GM23248 (cell line): ENCODE results near the gene ZNF74.

Experiments
- EZH2 ChIP-seq: fragments of 200-600 bp; sonication (generic); IDR thresholded peaks from 2 replicates; pipeline ENCODE4 v1.6.1; 2018; ENCODE audit warnings: antibody characterized with exemption, mild to moderate bottlenecking; ENCODE audit not compliant: insufficient read depth, poor library complexity, severe bottlenecking
- EZH2phosphoT487 ChIP-seq: fragments of 200-600 bp; sonication (generic); IDR thresholded peaks from 2 replicates; pipeline ENCODE4 v1.6.1; 2018; ENCODE audit warnings: antibody characterized with exemption, moderate library complexity, mild to moderate bottlenecking, low read depth; ENCODE audit not compliant: insufficient read depth

- no peak for TF ChIP-seq EZH2
- no peak for TF ChIP-seq EZH2phosphoT487
These were observed 26.3 kb downstream of the ZNF74 start for GRCh38 chr22:20420157-20420842.
